ENCODE results near the gene ATXN7L3.

DNA sequence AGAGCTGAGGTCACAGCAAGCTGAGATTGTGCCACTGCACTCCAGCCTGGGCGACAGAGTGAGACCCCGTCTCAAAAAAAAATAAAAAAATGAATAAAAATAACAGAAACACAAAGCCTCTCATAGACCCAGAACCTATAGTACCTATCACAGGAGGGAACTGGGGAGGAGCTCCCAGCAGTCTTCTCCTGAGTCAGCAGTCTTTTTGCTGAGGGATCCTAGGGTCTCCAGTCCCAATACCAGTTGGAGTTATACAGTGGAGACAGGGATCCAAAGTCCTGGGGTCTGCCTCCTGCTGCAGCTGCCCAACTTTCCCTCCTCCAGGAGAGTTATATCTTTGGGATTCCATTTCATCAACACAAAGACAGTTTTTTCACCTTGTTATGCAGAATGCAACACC, 16.7 kb downstream of the ATXN7L3 start:
- no peak for TF ChIP-seq EP300 (IDR thresholded peaks at IDR 0.05; ENCODE audit: borderline replicate concordance in 1 of 2, control insufficient read depth in 1 of 2, low read depth in 2 of 2, low read length in 2 of 2)
- no peak for TF ChIP-seq TARDBP (IDR thresholded peaks at IDR 0.05; ENCODE audit: borderline replicate concordance)
- TF ChIP-seq, protein P1, sequence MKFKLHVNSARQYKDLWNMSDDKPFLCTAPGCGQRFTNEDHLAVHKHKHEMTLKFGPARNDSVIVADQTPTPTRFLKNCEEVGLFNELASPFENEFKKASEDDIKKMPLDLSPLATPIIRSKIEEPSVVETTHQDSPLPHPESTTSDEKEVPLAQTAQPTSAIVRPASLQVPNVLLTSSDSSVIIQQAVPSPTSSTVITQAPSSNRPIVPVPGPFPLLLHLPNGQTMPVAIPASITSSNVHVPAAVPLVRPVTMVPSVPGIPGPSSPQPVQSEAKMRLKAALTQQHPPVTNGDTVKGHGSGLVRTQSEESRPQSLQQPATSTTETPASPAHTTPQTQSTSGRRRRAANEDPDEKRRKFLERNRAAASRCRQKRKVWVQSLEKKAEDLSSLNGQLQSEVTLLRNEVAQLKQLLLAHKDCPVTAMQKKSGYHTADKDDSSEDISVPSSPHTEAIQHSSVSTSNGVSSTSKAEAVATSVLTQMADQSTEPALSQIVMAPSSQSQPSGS (IDR thresholded peaks at IDR 0.05; ENCODE audit: low read length), result no peak
- TF ChIP-seq EZH2 (IDR thresholded peaks at IDR 0.05; ENCODE audit: borderline replicate concordance, control insufficient read depth, low read depth, low read length), result no peak
- TF ChIP-seq, protein P2, sequence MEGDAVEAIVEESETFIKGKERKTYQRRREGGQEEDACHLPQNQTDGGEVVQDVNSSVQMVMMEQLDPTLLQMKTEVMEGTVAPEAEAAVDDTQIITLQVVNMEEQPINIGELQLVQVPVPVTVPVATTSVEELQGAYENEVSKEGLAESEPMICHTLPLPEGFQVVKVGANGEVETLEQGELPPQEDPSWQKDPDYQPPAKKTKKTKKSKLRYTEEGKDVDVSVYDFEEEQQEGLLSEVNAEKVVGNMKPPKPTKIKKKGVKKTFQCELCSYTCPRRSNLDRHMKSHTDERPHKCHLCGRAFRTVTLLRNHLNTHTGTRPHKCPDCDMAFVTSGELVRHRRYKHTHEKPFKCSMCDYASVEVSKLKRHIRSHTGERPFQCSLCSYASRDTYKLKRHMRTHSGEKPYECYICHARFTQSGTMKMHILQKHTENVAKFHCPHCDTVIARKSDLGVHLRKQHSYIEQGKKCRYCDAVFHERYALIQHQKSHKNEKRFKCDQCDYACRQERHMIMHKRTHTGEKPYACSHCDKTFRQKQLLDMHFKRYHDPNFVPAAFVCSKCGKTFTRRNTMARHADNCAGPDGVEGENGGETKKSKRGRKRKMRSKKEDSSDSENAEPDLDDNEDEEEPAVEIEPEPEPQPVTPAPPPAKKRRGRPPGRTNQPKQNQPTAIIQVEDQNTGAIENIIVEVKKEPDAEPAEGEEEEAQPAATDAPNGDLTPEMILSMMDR (IDR thresholded peaks at IDR 0.05 in 2 of 3, conservative IDR thresholded peaks at IDR 0.05 in 1 of 3; ENCODE audit: control insufficient read depth in 2 of 3, extremely low read depth in 1 of 3, insufficient read depth in 1 of 3, low read depth in 3 of 3, low read length in 3 of 3), result no peak
- no peak for TF ChIP-seq KDM1A (IDR thresholded peaks at IDR 0.05; ENCODE audit: borderline replicate concordance)
- no peak for TF ChIP-seq IKZF2 (IDR thresholded peaks at IDR 0.05)
